Calu3 (cell line): ENCODE results near the gene ATOH7. TPM values are rescaled to one million over a fixed set of nuclear protein-coding genes. Genes with fewer than 3 reads are reported as not detected.
"Not testable (repeated sequence)": the region's sequence is repeated elsewhere in the genome, so short reads cannot be mapped to it uniquely, and the experiment has no call there.

Experiments used
- BruUV-seq: library from RNA; stranded (reverse); fragments of 400-500 nt; replicated peaks from 2 replicates; lab custom pipeline; 2021; lab: Mats Ljungman, UMichigan
- CTCF ChIA-PET: fragments of 300-600 bp; sonication (Branson Sonifier 250); formaldehyde crosslinking; loops from one replicate; lab custom pipeline; 2022; ENCODE audit warnings: antibody characterized with exemption; lab: Charles Lee
- DNase-seq: peaks from one replicate; pipeline ENCODE4 v3.0.0; 2022
- H3K27ac Mint-ChIP-seq: one replicate; pipeline ENCODE4 v1.8.0; 2022; ENCODE audit warnings: mixed read lengths; ENCODE audit not compliant: unreplicated experiment
- H3K27me3 Mint-ChIP-seq: one replicate; pipeline ENCODE4 v1.8.0; 2022; ENCODE audit warnings: mixed read lengths; ENCODE audit not compliant: unreplicated experiment
- H3K36me3 Mint-ChIP-seq: one replicate; pipeline ENCODE4 v1.8.0; 2022; ENCODE audit warnings: mild to moderate bottlenecking, moderate library complexity, mixed read lengths; ENCODE audit not compliant: insufficient read depth, unreplicated experiment
- H3K4me1 Mint-ChIP-seq: one replicate; pipeline ENCODE4 v1.8.0; 2022; ENCODE audit warnings: mild to moderate bottlenecking, low read depth, mixed read lengths; ENCODE audit not compliant: unreplicated experiment
- H3K4me3 Mint-ChIP-seq: one replicate; pipeline ENCODE4 v1.8.0; 2022; ENCODE audit warnings: mild to moderate bottlenecking, low read depth, moderate library complexity, mixed read lengths; ENCODE audit not compliant: unreplicated experiment
- H3K9me3 Mint-ChIP-seq: one replicate; pipeline ENCODE4 v1.8.0; 2022; ENCODE audit warnings: low read depth, mixed read lengths; ENCODE audit not compliant: unreplicated experiment
- intact Hi-C: fragments of 100-400 bp; cut with micrococcal nuclease; formaldehyde crosslinking; loops from one replicate; pipeline ENCODE4 v1.10.0; 2022; ENCODE audit not compliant: unreplicated experiment
- total RNA-seq: library from RNA; stranded (reverse); gene quantifications from 2 replicates; pipeline ENCODE4 v1.2.3, GENCODE V29; 2022
- TF ChIP-seq, protein P1 (sequence below): fragments of 200-600 bp; IDR thresholded peaks from one replicate; pipeline ENCODE4 v1.8.0; 2022; ENCODE audit warnings: antibody characterized with exemption; ENCODE audit not compliant: unreplicated experiment

Gene ATOH7
- total RNA-seq, 1 experiment from 2014 or later: not detected

DNA sequence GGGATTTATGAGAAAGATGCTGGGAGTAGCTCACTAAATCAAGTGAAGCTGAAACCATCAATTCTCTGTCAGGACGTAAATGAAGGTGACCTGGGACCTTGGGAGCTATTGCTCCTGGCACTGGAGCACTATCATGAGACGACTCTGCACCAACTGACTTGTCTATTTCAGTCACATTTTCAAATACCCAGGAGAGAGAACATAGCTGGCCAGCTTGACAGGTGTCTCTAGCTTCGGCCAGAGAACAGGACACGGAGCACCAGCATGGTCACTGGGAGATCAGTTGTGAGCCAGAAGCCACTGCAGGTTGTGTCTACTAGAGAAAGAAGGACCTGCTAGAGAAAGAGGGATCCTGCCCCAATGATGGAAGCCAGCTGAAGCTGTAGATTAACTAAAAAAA is 17.4 kb upstream of the ATOH7 start:
- no peak overlapping the region for H3K27ac Mint-ChIP-seq
- H3K4me1 Mint-ChIP-seq: no peaks in the 10 kb centered on the region
- no peaks in the 10 kb centered on the region for H3K9me3 Mint-ChIP-seq
- no peak overlapping the region for H3K4me3 Mint-ChIP-seq
- intact Hi-C loops: no loop called here
- DNase-seq: no peak
- CTCF ChIA-PET: no interaction called here
- peaks cover 44% of the 10 kb centered on the region for H3K27me3 Mint-ChIP-seq
- TF ChIP-seq, protein P1, sequence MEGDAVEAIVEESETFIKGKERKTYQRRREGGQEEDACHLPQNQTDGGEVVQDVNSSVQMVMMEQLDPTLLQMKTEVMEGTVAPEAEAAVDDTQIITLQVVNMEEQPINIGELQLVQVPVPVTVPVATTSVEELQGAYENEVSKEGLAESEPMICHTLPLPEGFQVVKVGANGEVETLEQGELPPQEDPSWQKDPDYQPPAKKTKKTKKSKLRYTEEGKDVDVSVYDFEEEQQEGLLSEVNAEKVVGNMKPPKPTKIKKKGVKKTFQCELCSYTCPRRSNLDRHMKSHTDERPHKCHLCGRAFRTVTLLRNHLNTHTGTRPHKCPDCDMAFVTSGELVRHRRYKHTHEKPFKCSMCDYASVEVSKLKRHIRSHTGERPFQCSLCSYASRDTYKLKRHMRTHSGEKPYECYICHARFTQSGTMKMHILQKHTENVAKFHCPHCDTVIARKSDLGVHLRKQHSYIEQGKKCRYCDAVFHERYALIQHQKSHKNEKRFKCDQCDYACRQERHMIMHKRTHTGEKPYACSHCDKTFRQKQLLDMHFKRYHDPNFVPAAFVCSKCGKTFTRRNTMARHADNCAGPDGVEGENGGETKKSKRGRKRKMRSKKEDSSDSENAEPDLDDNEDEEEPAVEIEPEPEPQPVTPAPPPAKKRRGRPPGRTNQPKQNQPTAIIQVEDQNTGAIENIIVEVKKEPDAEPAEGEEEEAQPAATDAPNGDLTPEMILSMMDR: no peak
- no TSS peak for BruUV-seq
- no peaks in the 10 kb centered on the region for H3K36me3 Mint-ChIP-seq

DNA sequence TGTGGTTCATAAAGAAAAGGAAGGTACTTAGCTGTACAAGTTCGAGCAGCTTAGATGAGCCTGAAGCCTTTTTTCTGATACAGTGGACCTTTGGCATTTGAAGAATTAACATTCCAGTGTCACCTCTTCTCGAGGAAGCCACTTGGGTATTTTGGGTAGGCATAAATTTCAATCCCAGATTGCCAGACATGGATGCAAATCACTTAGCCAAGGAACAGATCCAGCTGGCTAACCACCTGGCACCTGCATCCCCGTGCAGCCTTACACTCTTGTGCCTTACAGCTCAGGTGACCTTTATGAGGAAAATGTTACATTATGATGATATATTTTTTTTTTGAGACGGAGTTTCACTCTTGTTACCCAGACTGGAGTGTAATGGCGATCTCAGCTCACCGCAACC is 16.0 kb upstream of the ATOH7 start:
- CTCF ChIA-PET: no interaction called here
- TF ChIP-seq, protein P1: no peak
- Mint-ChIP-seq H3K36me3 (no peaks in the 10 kb centered on the region), H3K4me1 (no peaks in the 10 kb centered on the region), H3K27me3 (peaks cover 52% of the 10 kb centered on the region), H3K9me3 (no peaks in the 10 kb centered on the region), H3K4me3 (no peak overlapping the region), H3K27ac (no peak overlapping the region)
- no TSS peak for BruUV-seq
- no peak for DNase-seq
- intact Hi-C loops: no loop called here

DNA sequence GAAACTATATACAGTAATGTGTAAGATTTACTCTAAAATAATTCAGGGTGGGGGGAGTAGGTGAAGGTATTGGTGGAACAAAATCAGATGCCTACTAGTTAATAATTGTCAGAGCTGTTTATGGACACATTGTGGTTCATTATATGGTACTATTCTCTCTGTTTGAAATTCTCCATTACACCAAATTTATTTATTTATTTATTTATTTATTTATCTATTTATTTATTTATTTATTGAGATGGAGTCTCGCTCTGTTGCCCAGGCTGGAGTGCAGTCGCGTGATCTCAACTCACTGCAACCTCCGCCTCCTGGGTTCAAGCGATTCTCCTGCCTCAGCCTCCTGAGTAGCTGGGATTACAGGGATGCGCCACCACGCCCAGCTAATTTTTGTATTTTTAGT is 14.5 kb upstream of the ATOH7 start:
- CTCF ChIA-PET, H3K4me3 Mint-ChIP-seq, DNase-seq, H3K36me3 Mint-ChIP-seq, BruUV-seq, H3K4me1 Mint-ChIP-seq, intact Hi-C loops, H3K27ac Mint-ChIP-seq, H3K9me3 Mint-ChIP-seq: not testable (repeated sequence)
- peaks cover 43% of the 10 kb centered on the region for H3K27me3 Mint-ChIP-seq

DNA sequence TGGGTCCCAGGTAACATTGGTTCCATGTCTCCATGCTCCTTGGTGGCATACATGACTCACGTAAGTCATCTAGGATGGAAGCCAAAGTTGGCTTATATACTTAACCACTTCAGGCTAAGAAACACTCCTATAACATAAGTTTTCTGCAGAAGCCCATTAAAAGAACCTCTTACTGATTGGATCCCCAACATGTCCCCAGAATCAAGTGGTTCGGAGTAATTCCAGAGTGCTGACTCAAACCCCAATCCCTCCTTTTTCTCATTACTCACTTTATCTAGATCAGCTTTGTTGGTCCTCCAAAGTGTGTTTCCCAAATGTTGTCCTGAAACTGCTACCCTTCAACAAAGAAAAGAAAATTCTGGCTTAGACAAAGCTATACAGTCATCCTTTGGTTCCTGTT is 10.1 kb upstream of the ATOH7 start:
- no peaks in the 10 kb centered on the region for H3K9me3 Mint-ChIP-seq
- H3K27me3 Mint-ChIP-seq: peaks cover 26% of the 10 kb centered on the region
- no peak overlapping the region for H3K4me3 Mint-ChIP-seq
- H3K27ac Mint-ChIP-seq: no peak overlapping the region
- H3K4me1 Mint-ChIP-seq: no peaks in the 10 kb centered on the region
- no peaks in the 10 kb centered on the region for H3K36me3 Mint-ChIP-seq
- TF ChIP-seq, protein P1: no peak
- CTCF ChIA-PET: interaction anchor here (0.6 kb wide), 1 partner anchor 401 kb away, joined by 4 read pairs; no protein-coding TSS in a partner anchor
- BruUV-seq: no TSS peak
- intact Hi-C loops: no loop called here
- DNase-seq: no peak

DNA sequence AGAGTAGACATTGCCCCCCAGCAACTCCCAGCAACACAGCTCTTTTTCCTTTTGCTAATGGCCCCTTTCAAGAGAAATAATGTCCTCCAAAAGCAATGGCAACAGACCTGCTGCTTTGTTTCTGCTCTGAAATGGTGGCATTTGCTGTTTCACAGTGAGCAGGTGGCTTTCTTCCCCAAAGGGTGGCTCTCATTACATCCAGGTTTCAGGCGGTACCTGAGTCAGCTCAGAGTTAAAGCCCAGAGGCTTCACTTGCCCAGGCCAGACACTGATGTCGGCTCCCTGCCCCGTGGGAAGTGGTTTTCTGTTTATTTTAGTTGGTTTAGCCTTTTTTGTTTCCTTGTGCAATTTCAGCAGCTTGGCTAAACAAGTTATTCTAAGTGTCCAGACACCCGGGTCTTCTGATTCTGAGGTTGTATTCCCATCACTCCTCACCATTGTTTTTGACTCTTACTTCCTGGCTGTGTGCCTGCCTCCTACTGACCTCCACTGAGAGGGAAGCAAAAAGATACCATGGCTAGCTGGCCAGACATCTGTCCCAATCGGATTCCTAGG is 7.8 kb upstream of the ATOH7 start:
- Mint-ChIP-seq H3K36me3 (no peaks in the 10 kb centered on the region), H3K4me1 (no peaks in the 10 kb centered on the region), H3K4me3 (no peak overlapping the region), H3K9me3 (no peaks in the 10 kb centered on the region), H3K27ac (no peak overlapping the region), H3K27me3 (peaks cover 24% of the 10 kb centered on the region)
- BruUV-seq: no TSS peak
- TF ChIP-seq, protein P1: no peak
- intact Hi-C loops: no loop called here
- CTCF ChIA-PET: no interaction called here
- DNase-seq: no peak
